ENCODE data around the gene CMTM2.
A peak's percentile ranks its signal among the peaks of the same experiment; 100 is the strongest.

Gene CMTM2

GRCh38 chr16:66578651-66579531 is at the start of gene CMTM2:
CMTM2 (plus strand) TSS chr16:66579463; CDS start chr16:66579608, 145 bp downstream.
- Histone ChIP-seq H3K4me1 (peaks cover 66 to 96% (median 91%) of the 10 kb centered on the region in 10 experiments), H3K36me3 (peaks cover 0 to 12% (median 0%) of the 10 kb centered on the region in 11 experiments; a peak in 2 of 22 replicates), H4K20me1 (no peaks in the 10 kb centered on the region), H3K4me3 (peak within 1 kb of the TSS; percentile 37 to 65 (median 52)), H3K4me2 (peak within 1 kb of the TSS; percentile 87 to 97 (median 93)), H3K27ac (peak within 1 kb of the TSS in 9 of 11 experiments; percentile 12 to 90 (median 77); a peak in 18 of 22 replicates), H3K27me3 (peaks cover 0 to 25% (median 0%) of the 10 kb centered on the region in 11 experiments; a peak in 8 of 22 replicates), H3K9ac (peak within 1 kb of the TSS; percentile 42 to 76 (median 68); a peak in 21 of 22 replicates), H3K9me3 (replicated peaks in 1 of 11) (no peaks in the 10 kb centered on the region)
- TF ChIP-seq Cebpa-rat (IDR thresholded peaks at IDR 0.05), result no peak

GRCh38 chr16:66529475-66529874 is 49.8 kb upstream of the CMTM2 start:
- peak overlapping the region in 8 of 11 experiments; percentile 8 to 99 (median 92); a peak in 11 of 22 replicates for H3K4me2 ChIP-seq
- no peak for TF ChIP-seq Cebpa-rat (IDR thresholded peaks at IDR 0.05)
- no peaks in the 10 kb centered on the region for H4K20me1 ChIP-seq
- H3K4me1 ChIP-seq, result peaks cover 34 to 62% (median 55%) of the 10 kb centered on the region in 10 experiments
- H3K27me3 ChIP-seq, result no peaks in the 10 kb centered on the region
- H3K4me3 ChIP-seq, result no peak overlapping the region
- H3K9ac ChIP-seq, result peak overlapping the region in 2 of 11 experiments; percentile 4 to 93; a peak in 3 of 22 replicates
- peaks cover 0 to 74% (median 22%) of the 10 kb centered on the region in 11 experiments; a peak in 18 of 22 replicates for H3K36me3 ChIP-seq
- no peaks in the 10 kb centered on the region for H3K9me3 ChIP-seq (replicated peaks in 1 of 11)
- peak overlapping the region in 8 of 11 experiments; percentile 50 to 100 (median 99); a peak in 13 of 22 replicates for H3K27ac ChIP-seq

GRCh38 chr16:66534376-66534799 is 44.9 kb upstream of the CMTM2 start:
- Histone ChIP-seq H3K27ac (peak overlapping the region in 2 of 11 experiments; percentile 6 to 47; a peak in 3 of 22 replicates), H3K9me3 (replicated peaks in 1 of 11) (peaks cover 0 to 5% (median 0%) of the 10 kb centered on the region in 11 experiments; a peak in 1 of 22 replicates), H3K4me2 (no peak overlapping the region), H3K36me3 (peaks cover 0 to 92% (median 27%) of the 10 kb centered on the region in 11 experiments; a peak in 16 of 22 replicates), H3K27me3 (no peaks in the 10 kb centered on the region), H3K4me1 (peaks cover 13 to 47% (median 37%) of the 10 kb centered on the region in 10 experiments), H4K20me1 (no peaks in the 10 kb centered on the region), H3K9ac (no peak overlapping the region), H3K4me3 (no peak overlapping the region)
- no peak for TF ChIP-seq Cebpa-rat (IDR thresholded peaks at IDR 0.05)

GRCh38 chr16:66536525-66536924 is 42.7 kb upstream of the CMTM2 start:
- Histone ChIP-seq H3K4me1 (peaks cover 28 to 56% (median 50%) of the 10 kb centered on the region in 10 experiments), H3K9ac (no peak overlapping the region; a peak in 1 of 22 replicates)

GRCh38 chr16:66537236-66537635 is 42.0 kb upstream of the CMTM2 start:
- H3K9me3 ChIP-seq (replicated peaks in 1 of 11), result peaks cover 0 to 5% (median 0%) of the 10 kb centered on the region in 11 experiments; a peak in 1 of 22 replicates
- TF ChIP-seq Cebpa-rat (IDR thresholded peaks at IDR 0.05), result no peak
- peaks cover 28 to 62% (median 57%) of the 10 kb centered on the region in 10 experiments for H3K4me1 ChIP-seq
- no peak overlapping the region for H3K4me3 ChIP-seq
- 0 out of 22 replicates have a peak overlapping the region, but pooled peaks of 1 of the 11 experiments have one; percentile 16 for H3K9ac ChIP-seq
- peak overlapping the region in 8 of 11 experiments; percentile 19 to 87 (median 78); a peak in 14 of 22 replicates for H3K4me2 ChIP-seq
- H4K20me1 ChIP-seq, result no peaks in the 10 kb centered on the region
- peaks cover 0 to 84% (median 13%) of the 10 kb centered on the region in 11 experiments; a peak in 14 of 22 replicates for H3K36me3 ChIP-seq
- no peaks in the 10 kb centered on the region for H3K27me3 ChIP-seq
- peak overlapping the region in 7 of 11 experiments; percentile 82 to 92 (median 90); a peak in 12 of 22 replicates for H3K27ac ChIP-seq

More at GRCh38 chr16:66536525-66536924, 42.7 kb upstream of the CMTM2 start:
- H3K9me3 ChIP-seq (replicated peaks in 1 of 11), result peaks cover 0 to 5% (median 0%) of the 10 kb centered on the region in 11 experiments; a peak in 1 of 22 replicates
- no peaks in the 10 kb centered on the region for H4K20me1 ChIP-seq
- H3K27me3 ChIP-seq, result no peaks in the 10 kb centered on the region
- peak overlapping the region in 7 of 11 experiments; percentile 4 to 87 (median 76); a peak in 9 of 22 replicates for H3K4me2 ChIP-seq
- H3K27ac ChIP-seq, result peak overlapping the region in 7 of 11 experiments; percentile 10 to 92 (median 90); a peak in 9 of 22 replicates
- no peak for TF ChIP-seq Cebpa-rat (IDR thresholded peaks at IDR 0.05)
- H3K4me3 ChIP-seq, result no peak overlapping the region
- H3K36me3 ChIP-seq, result peaks cover 0 to 84% (median 14%) of the 10 kb centered on the region in 11 experiments; a peak in 14 of 22 replicates

- TF ChIP-seq Cebpa-rat (IDR thresholded peaks at IDR 0.05), result no peak
- Histone ChIP-seq H3K4me1 (peaks cover 44 to 79% (median 73%) of the 10 kb centered on the region in 10 experiments), H3K9ac (peak overlapping the region in 9 of 11 experiments; percentile 18 to 78 (median 67); a peak in 16 of 22 replicates), H3K27me3 (no peaks in the 10 kb centered on the region), H4K20me1 (no peaks in the 10 kb centered on the region), H3K27ac (peak overlapping the region in 10 of 11 experiments; percentile 3 to 92 (median 84); a peak in 20 of 22 replicates), H3K9me3 (replicated peaks in 1 of 11) (peaks cover 0 to 5% (median 0%) of the 10 kb centered on the region in 11 experiments; a peak in 1 of 22 replicates), H3K4me3 (no peak overlapping the region), H3K36me3 (peaks cover 0 to 81% (median 13%) of the 10 kb centered on the region in 11 experiments; a peak in 14 of 22 replicates), H3K4me2 (peak overlapping the region; percentile 56 to 87 (median 80))
These were observed 40.4 kb upstream of the CMTM2 start for GRCh38 chr16:66538910-66539309.

- peak in 9 of 11 experiments; percentile 15 to 94 (median 85); a peak in 16 of 22 replicates for TF ChIP-seq Cebpa-rat (IDR thresholded peaks at IDR 0.05)
- peaks cover 0 to 5% (median 0%) of the 10 kb centered on the region in 11 experiments; a peak in 1 of 22 replicates for H3K9me3 ChIP-seq (replicated peaks in 1 of 11)
- peak overlapping the region in 1 of 10 experiments; percentile 0; a peak in 3 of 20 replicates for H3K4me3 ChIP-seq
- peak overlapping the region; percentile 1 to 78 (median 65); a peak in 16 of 22 replicates for H3K9ac ChIP-seq
- peaks cover 0 to 73% (median 13%) of the 10 kb centered on the region in 11 experiments; a peak in 14 of 22 replicates for H3K36me3 ChIP-seq
- H4K20me1 ChIP-seq, result no peaks in the 10 kb centered on the region
- H3K27ac ChIP-seq, result peak overlapping the region; percentile 0 to 92 (median 83); a peak in 20 of 22 replicates
- H3K4me1 ChIP-seq, result peaks cover 53 to 88% (median 82%) of the 10 kb centered on the region in 10 experiments
- peak overlapping the region; percentile 56 to 87 (median 80) for H3K4me2 ChIP-seq
- no peaks in the 10 kb centered on the region for H3K27me3 ChIP-seq
These were observed 39.4 kb upstream of the CMTM2 start for GRCh38 chr16:66539623-66540469.

Data from BLaER1 treated with 17β-estradiol and CSF1 and Interleukin-3, amounts not matched to agents 10 nM and 100 nM (cell line).